GM23338 (cell line): Measurements from ENCODE around the gene PPME1. TPM values are rescaled to one million over a fixed set of nuclear protein-coding genes. Genes with fewer than 3 reads are reported as not detected.

Source experiments
- ATAC-seq: fragments of 200-7000 bp; cut with Tn5 transposase; 3 replicates; pipeline ENCODE4 v1.9.1; 2020
- DNase-seq: peaks from one replicate; pipeline ENCODE4 v3.0.0-alpha.2; 2015; ENCODE audit warnings: low spot score
- H2AFZ ChIP-seq: fragments of 200-600 bp; sonication (generic); 2 replicates; pipeline ENCODE4 v1.8.0; 2016; ENCODE audit warnings: antibody characterized with exemption, mild to moderate bottlenecking, moderate library complexity
- H3F3A ChIP-seq: fragments of 200-600 bp; sonication (generic); replicated peaks from 2 replicates; pipeline ENCODE4 v1.8.0; 2017; ENCODE audit warnings: antibody characterized with exemption, mixed run types, low read depth
- H3K27ac ChIP-seq: fragments of 200-600 bp; sonication (generic); 2 replicates; pipeline ENCODE4 v1.6.1; 2016; ENCODE audit warnings: low read depth
- H3K27me3 ChIP-seq: fragments of 200-600 bp; sonication (generic); 2 replicates; pipeline ENCODE4 v1.8.0; 2016; ENCODE audit warnings: mild to moderate bottlenecking, mixed run types, moderate library complexity; ENCODE audit not compliant: insufficient read depth
- H3K36me3 ChIP-seq: fragments of 200-600 bp; sonication (generic); 2 replicates; pipeline ENCODE4 v1.8.0; 2016; ENCODE audit warnings: mild to moderate bottlenecking; ENCODE audit not compliant: insufficient read depth
- H3K4me1 ChIP-seq: fragments of 200-600 bp; sonication (generic); 2 replicates; pipeline ENCODE4 v1.8.0; 2016; ENCODE audit warnings: mild to moderate bottlenecking, moderate library complexity; ENCODE audit not compliant: insufficient read depth
- H3K4me2 ChIP-seq: fragments of 200-600 bp; sonication (generic); 2 replicates; pipeline ENCODE4 v1.7.1; 2017; ENCODE audit warnings: mixed run types
- H3K4me3 ChIP-seq: fragments of 200-600 bp; sonication (generic); 2 replicates; pipeline ENCODE4 v1.6.1; 2016; ENCODE audit warnings: mixed run types
- H3K79me2 ChIP-seq: fragments of 200-600 bp; sonication (generic); replicated peaks from 2 replicates; pipeline ENCODE4 v1.8.0; 2017; ENCODE audit warnings: mild to moderate bottlenecking; ENCODE audit not compliant: insufficient read depth
- H3K9me2 ChIP-seq: fragments of 200-600 bp; sonication (generic); 2 replicates; pipeline ENCODE4 v1.8.0; 2017; ENCODE audit not compliant: insufficient read depth
- H4K20me1 ChIP-seq: fragments of 200-600 bp; sonication (generic); replicated peaks from 2 replicates; pipeline ENCODE4 v1.8.0; 2017; ENCODE audit warnings: mild to moderate bottlenecking; ENCODE audit not compliant: insufficient read depth
- H3K27ac Mint-ChIP-seq: 2 replicates; pipeline ENCODE4 v1.8.0; 2020; ENCODE audit warnings: inconsistent platforms, mild to moderate bottlenecking, moderate library complexity, mixed read lengths
- H3K27me3 Mint-ChIP-seq: 3 replicates; pipeline ENCODE4 v1.8.0; 2022; ENCODE audit warnings: low read depth, mild to moderate bottlenecking, moderate library complexity, mixed read lengths, inconsistent platforms; ENCODE audit not compliant: insufficient read depth, poor library complexity
- H3K36me3 Mint-ChIP-seq: 3 replicates; pipeline ENCODE4 v1.8.0; 2021; ENCODE audit warnings: low read depth, mild to moderate bottlenecking, inconsistent platforms, moderate library complexity, mixed read lengths
- H3K4me1 Mint-ChIP-seq: 3 replicates; pipeline ENCODE4 v1.8.0; 2020; ENCODE audit warnings: mild to moderate bottlenecking, inconsistent platforms, mixed read lengths
- H3K4me3 Mint-ChIP-seq: 3 replicates; pipeline ENCODE4 v1.8.0; 2021; ENCODE audit warnings: moderate library complexity, mild to moderate bottlenecking, inconsistent platforms, mixed read lengths
- H3K9me3 Mint-ChIP-seq: 3 replicates; pipeline ENCODE4 v1.8.0; 2020; ENCODE audit warnings: moderate library complexity, mild to moderate bottlenecking, inconsistent platforms, mixed read lengths
- EZH2 ChIP-seq: fragments of 200-600 bp; sonication (generic); IDR thresholded peaks from one replicate; pipeline ENCODE4 v1.8.0; 2017; ENCODE audit warnings: antibody characterized with exemption, mild to moderate bottlenecking, low read depth; ENCODE audit not compliant: unreplicated experiment
- JUNB ChIP-seq: IDR thresholded peaks from one replicate; pipeline ENCODE4 v1.6.1; 2016; ENCODE audit warnings: antibody characterized with exemption; ENCODE audit not compliant: unreplicated experiment
- POLR2AphosphoS5 ChIP-seq: IDR thresholded peaks from 2 replicates; pipeline ENCODE4 v1.6.1; 2016; ENCODE audit warnings: antibody characterized with exemption, low read depth
- ZNF331 ChIP-seq: fragments of 250-450 bp; sonication (Bioruptor Pico); IDR thresholded peaks from 2 replicates; pipeline ENCODE4 v1.5.0; 2020; ENCODE audit warnings: low read depth, mild to moderate bottlenecking, moderate library complexity
- polyA plus RNA-seq: library from polyadenylated mRNA; unstranded; fragments of >200 nt; fragmentation: Nextera tagmentation; extraction: Ambion mirVana; gene quantifications from 2 replicates; pipeline ENCODE4 v1.2.1, GENCODE V29; 2016
- total RNA-seq: library from RNA; depleted of rRNA; stranded (reverse); fragments of >200 nt; shearing (Covaris generic); gene quantifications from 2 replicates; pipeline ENCODE4 v1.2.3, GENCODE V29; 2014
- TF ChIP-seq, protein P1 (sequence below): fragments of 250-450 bp; sonication (Bioruptor Pico); IDR thresholded peaks from 2 replicates; pipeline ENCODE4 v1.5.0; 2020; ENCODE audit warnings: mild to moderate bottlenecking, moderate library complexity
- TF ChIP-seq, protein P2 (sequence below): IDR thresholded peaks from 2 replicates; pipeline ENCODE4 v1.6.1; 2016; ENCODE audit warnings: antibody characterized with exemption
- TF ChIP-seq, protein P3 (sequence below), 2 experiments: fragments of 200-600 bp in 1 of 2; sonication (generic) in 1 of 2; conservative IDR thresholded peaks; 2 replicates each; pipeline versions ENCODE4 v1.5.1 to v1.6.1; 2016 to 2017; ENCODE audit warnings: antibody characterized with exemption in 2 of 2, low read depth in 2 of 2, mild to moderate bottlenecking in 2 of 2, moderate library complexity in 1 of 2

PPME1 gene
- total and polyA plus RNA-seq, 2 experiments from 2014 or later = 32.1 to 37.2 TPM

DNA sequence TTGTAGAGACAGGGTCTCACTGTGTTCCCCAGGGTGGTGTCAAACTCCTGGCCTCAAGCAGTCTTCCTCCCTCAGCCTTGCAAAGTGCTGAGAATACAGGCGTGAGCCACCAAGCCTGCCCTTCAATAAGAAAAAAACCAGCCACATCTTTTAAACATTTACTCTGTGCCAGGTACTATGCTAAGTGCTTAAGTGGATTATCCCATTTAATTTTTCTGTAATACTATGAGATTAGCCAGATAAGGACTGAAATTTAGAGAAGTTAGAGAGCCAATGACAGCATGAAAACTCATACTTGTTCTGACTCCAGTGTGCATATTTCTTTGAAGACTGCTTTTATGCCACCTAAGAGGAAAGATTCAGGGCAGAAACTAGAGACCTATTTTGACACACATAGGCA is 35.7 kb downstream of the PPME1 start (continued):
- TF ChIP-seq, protein P1, sequence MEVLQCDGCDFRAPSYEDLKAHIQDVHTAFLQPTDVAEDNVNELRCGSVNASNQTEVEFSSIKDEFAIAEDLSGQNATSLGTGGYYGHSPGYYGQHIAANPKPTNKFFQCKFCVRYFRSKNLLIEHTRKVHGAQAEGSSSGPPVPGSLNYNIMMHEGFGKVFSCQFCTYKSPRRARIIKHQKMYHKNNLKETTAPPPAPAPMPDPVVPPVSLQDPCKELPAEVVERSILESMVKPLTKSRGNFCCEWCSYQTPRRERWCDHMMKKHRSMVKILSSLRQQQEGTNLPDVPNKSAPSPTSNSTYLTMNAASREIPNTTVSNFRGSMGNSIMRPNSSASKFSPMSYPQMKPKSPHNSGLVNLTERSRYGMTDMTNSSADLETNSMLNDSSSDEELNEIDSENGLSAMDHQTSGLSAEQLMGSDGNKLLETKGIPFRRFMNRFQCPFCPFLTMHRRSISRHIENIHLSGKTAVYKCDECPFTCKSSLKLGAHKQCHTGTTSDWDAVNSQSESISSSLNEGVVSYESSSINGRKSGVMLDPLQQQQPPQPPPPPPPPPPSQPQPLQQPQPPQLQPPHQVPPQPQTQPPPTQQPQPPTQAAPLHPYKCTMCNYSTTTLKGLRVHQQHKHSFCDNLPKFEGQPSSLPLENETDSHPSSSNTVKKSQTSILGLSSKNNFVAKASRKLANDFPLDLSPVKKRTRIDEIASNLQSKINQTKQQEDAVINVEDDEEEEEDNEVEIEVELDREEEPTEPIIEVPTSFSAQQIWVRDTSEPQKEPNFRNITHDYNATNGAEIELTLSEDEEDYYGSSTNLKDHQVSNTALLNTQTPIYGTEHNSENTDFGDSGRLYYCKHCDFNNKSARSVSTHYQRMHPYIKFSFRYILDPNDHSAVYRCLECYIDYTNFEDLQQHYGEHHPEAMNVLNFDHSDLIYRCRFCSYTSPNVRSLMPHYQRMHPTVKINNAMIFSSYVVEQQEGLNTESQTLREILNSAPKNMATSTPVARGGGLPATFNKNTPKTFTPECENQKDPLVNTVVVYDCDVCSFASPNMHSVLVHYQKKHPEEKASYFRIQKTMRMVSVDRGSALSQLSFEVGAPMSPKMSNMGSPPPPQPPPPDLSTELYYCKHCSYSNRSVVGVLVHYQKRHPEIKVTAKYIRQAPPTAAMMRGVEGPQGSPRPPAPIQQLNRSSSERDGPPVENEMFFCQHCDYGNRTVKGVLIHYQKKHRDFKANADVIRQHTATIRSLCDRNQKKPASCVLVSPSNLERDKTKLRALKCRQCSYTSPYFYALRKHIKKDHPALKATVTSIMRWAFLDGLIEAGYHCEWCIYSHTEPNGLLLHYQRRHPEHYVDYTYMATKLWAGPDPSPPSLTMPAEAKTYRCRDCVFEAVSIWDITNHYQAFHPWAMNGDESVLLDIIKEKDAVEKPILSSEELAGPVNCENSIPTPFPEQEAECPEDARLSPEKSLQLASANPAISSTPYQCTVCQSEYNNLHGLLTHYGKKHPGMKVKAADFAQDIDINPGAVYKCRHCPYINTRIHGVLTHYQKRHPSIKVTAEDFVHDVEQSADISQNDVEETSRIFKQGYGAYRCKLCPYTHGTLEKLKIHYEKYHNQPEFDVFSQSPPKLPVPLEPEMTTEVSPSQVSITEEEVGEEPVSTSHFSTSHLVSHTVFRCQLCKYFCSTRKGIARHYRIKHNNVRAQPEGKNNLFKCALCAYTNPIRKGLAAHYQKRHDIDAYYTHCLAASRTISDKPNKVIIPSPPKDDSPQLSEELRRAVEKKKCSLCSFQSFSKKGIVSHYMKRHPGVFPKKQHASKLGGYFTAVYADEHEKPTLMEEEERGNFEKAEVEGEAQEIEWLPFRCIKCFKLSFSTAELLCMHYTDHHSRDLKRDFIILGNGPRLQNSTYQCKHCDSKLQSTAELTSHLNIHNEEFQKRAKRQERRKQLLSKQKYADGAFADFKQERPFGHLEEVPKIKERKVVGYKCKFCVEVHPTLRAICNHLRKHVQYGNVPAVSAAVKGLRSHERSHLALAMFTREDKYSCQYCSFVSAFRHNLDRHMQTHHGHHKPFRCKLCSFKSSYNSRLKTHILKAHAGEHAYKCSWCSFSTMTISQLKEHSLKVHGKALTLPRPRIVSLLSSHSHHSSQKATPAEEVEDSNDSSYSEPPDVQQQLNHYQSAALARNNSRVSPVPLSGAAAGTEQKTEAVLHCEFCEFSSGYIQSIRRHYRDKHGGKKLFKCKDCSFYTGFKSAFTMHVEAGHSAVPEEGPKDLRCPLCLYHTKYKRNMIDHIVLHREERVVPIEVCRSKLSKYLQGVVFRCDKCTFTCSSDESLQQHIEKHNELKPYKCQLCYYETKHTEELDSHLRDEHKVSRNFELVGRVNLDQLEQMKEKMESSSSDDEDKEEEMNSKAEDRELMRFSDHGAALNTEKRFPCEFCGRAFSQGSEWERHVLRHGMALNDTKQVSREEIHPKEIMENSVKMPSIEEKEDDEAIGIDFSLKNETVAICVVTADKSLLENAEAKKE (CRISPR knock-in tag) = no peak
- TF ChIP-seq, protein P2, sequence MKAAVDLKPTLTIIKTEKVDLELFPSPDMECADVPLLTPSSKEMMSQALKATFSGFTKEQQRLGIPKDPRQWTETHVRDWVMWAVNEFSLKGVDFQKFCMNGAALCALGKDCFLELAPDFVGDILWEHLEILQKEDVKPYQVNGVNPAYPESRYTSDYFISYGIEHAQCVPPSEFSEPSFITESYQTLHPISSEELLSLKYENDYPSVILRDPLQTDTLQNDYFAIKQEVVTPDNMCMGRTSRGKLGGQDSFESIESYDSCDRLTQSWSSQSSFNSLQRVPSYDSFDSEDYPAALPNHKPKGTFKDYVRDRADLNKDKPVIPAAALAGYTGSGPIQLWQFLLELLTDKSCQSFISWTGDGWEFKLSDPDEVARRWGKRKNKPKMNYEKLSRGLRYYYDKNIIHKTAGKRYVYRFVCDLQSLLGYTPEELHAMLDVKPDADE = no peak
- TF ChIP-seq POLR2AphosphoS5 (no peak), JUNB (no peak), EZH2 (no peak)
- TF ChIP-seq, protein P3, sequence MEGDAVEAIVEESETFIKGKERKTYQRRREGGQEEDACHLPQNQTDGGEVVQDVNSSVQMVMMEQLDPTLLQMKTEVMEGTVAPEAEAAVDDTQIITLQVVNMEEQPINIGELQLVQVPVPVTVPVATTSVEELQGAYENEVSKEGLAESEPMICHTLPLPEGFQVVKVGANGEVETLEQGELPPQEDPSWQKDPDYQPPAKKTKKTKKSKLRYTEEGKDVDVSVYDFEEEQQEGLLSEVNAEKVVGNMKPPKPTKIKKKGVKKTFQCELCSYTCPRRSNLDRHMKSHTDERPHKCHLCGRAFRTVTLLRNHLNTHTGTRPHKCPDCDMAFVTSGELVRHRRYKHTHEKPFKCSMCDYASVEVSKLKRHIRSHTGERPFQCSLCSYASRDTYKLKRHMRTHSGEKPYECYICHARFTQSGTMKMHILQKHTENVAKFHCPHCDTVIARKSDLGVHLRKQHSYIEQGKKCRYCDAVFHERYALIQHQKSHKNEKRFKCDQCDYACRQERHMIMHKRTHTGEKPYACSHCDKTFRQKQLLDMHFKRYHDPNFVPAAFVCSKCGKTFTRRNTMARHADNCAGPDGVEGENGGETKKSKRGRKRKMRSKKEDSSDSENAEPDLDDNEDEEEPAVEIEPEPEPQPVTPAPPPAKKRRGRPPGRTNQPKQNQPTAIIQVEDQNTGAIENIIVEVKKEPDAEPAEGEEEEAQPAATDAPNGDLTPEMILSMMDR (conservative IDR thresholded peaks at IDR 0.05; ENCODE audit: low read depth in 2 of 2) = no peak

DNA sequence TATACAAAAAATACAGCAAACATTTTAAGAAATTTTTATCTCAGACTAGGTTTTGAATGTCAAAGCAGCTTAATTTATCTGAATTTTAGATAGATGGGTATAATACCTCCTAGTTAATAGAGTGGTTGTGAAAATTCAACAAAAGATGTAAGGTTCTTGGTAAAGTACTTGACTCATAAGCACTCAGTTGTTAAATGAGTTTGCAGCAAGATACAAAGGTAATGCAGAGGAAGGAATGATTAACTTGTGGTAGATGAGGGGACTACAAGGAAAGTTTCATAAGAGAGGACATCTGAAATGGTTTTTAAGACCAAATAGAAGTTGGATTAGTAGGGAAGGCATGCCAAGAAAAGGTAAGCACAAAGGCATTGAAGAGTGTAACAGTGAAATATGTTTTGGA is 37.4 kb downstream of the PPME1 start:
- no peaks in the 10 kb centered on the region for H3F3A ChIP-seq
- no peak overlapping the region for H2AFZ ChIP-seq
- H3K9me2 ChIP-seq = no peaks in the 10 kb centered on the region
- no peaks in the 10 kb centered on the region for H3K79me2 ChIP-seq
- ATAC-seq (no peak), DNase-seq (no peak)
- Mint-ChIP-seq H3K4me1 (peaks cover 5% of the 10 kb centered on the region), H3K4me3 (no peak overlapping the region), H3K27me3 (no peaks in the 10 kb centered on the region), H3K9me3 (no peaks in the 10 kb centered on the region), H3K27ac (no peak overlapping the region), H3K36me3 (peaks cover 15% of the 10 kb centered on the region)
- no peak overlapping the region for H3K4me2 ChIP-seq
- H3K27me3 ChIP-seq = no peaks in the 10 kb centered on the region
- no peak overlapping the region for H3K4me3 ChIP-seq
- H3K36me3 ChIP-seq = no peaks in the 10 kb centered on the region
- no peak overlapping the region for H3K27ac ChIP-seq
- H4K20me1 ChIP-seq = no peaks in the 10 kb centered on the region
- peaks cover 2% of the 10 kb centered on the region; the same call in 1 of the 2 replicates for H3K4me1 ChIP-seq
- TF ChIP-seq ZNF331 = no peak
- TF ChIP-seq, protein P2 = no peak
